Urinary bladder (tissue), 4 donors: ENCODE results near the gene EVA1C. TPM values are rescaled to one million over a fixed set of nuclear protein-coding genes. Genes with fewer than 3 reads are reported as not detected.
A peak's percentile ranks its signal among the peaks of the same experiment; 100 is the strongest.
"Not testable (repeated sequence)": the region's sequence is repeated elsewhere in the genome, so short reads cannot be mapped to it uniquely, and the experiment has no call there.

Source experiments
- DNase-seq: peaks from one replicate; pipeline ENCODE4 v3.0.0-alpha.2; 2015; ENCODE audit errors: extremely low spot score
- H3K27ac ChIP-seq: one replicate; pipeline ENCODE4 v1.5.1; 2013; ENCODE audit warnings: low read depth, mild to moderate bottlenecking, moderate library complexity
- H3K36me3 ChIP-seq: one replicate; pipeline ENCODE4 v1.6.1; 2013; ENCODE audit warnings: mild to moderate bottlenecking, moderate library complexity; ENCODE audit not compliant: insufficient read depth
- H3K4me1 ChIP-seq: one replicate; pipeline ENCODE4 v1.6.1; 2013; ENCODE audit warnings: mild to moderate bottlenecking, moderate library complexity; ENCODE audit not compliant: insufficient read depth
- H3K4me3 ChIP-seq: one replicate; pipeline ENCODE4 v1.5.1; 2013; ENCODE audit warnings: low read depth, low read length
- WGBS: extraction: QIAGEN DNeasy Blood & Tissue Kit; methylation state at CpG from one replicate; pipeline ENCODE4 v1.1.7; 2013; 5-methylcytosine and 5-hydroxymethylcytosine counted together
- polyA plus RNA-seq: library from polyadenylated mRNA; stranded (reverse); fragments of 200-250 nt; gene quantifications from one replicate; pipeline ENCODE4 v1.2.3, GENCODE V29; 2013
- total RNA-seq: library from RNA; depleted of rRNA; stranded (reverse); fragments of >200 nt; gene quantifications from one replicate; pipeline ENCODE4 v1.2.3, GENCODE V29; 2014
- donor health status: healthy with polysubstance abuse.
- donor health status: healthy.

The EVA1C gene
- total and polyA plus RNA-seq, 2 donors = 5.7 to 35.2 TPM

GRCh38 chr21:32492376-32492775 lies 79.9 kb downstream of the EVA1C start:
- DNase-seq = no peak
- H3K4me1 ChIP-seq = no peaks in the 10 kb centered on the region
- 81% methylated on average over 3 of the region's 3 CpGs for WGBS
- H3K4me3 ChIP-seq = no peak overlapping the region
- no peaks in the 10 kb centered on the region for H3K36me3 ChIP-seq
- no peak overlapping the region for H3K27ac ChIP-seq

- 52% methylated on average over 10 of the region's 10 CpGs for WGBS
- no peak overlapping the region for H3K27ac ChIP-seq
- DNase-seq = peak; percentile 59
Measured at GRCh38 chr21:32494934-32495709, 82.6 kb downstream of the EVA1C start.

GRCh38 chr21:32496568-32496967 lies 84.1 kb downstream of the EVA1C start:
- no peaks in the 10 kb centered on the region for H3K36me3 ChIP-seq
- H3K27ac ChIP-seq = no peak overlapping the region
- H3K4me3 ChIP-seq = no peak overlapping the region
- DNase-seq = no peak
- no peaks in the 10 kb centered on the region for H3K4me1 ChIP-seq
- 86% methylated on average over 6 of the region's 6 CpGs for WGBS

More at GRCh38 chr21:32494934-32495709, 82.6 kb downstream of the EVA1C start:
- H3K36me3 ChIP-seq = no peaks in the 10 kb centered on the region
- no peak overlapping the region for H3K4me3 ChIP-seq
- no peaks in the 10 kb centered on the region for H3K4me1 ChIP-seq

- no peaks in the 10 kb centered on the region for H3K36me3 ChIP-seq
Measured at GRCh38 chr21:32499249-32500055, 86.9 kb downstream of the EVA1C start.

GRCh38 chr21:32503641-32504040 lies 91.1 kb downstream of the EVA1C start:
- H3K4me1 ChIP-seq, H3K4me3 ChIP-seq, DNase-seq, H3K27ac ChIP-seq, H3K36me3 ChIP-seq: not testable (repeated sequence)
- WGBS = 94% methylated on average over 7 of the region's 7 CpGs

More at GRCh38 chr21:32499249-32500055, 86.9 kb downstream of the EVA1C start:
- no peak for DNase-seq
- Histone ChIP-seq H3K4me3 (no peak overlapping the region), H3K4me1 (no peaks in the 10 kb centered on the region), H3K27ac (no peak overlapping the region)
- 43% methylated on average over 14 of the region's 14 CpGs for WGBS

GRCh38 chr21:32505767-32506166 lies 93.3 kb downstream of the EVA1C start:
- not testable (repeated sequence) for H3K36me3 ChIP-seq, H3K27ac ChIP-seq, DNase-seq, H3K4me3 ChIP-seq, H3K4me1 ChIP-seq
- WGBS = 93% methylated on average over 3 of the region's 3 CpGs

GRCh38 chr21:32506411-32506965 lies 94.0 kb downstream of the EVA1C start:
- H3K36me3 ChIP-seq, H3K27ac ChIP-seq, H3K4me1 ChIP-seq, H3K4me3 ChIP-seq, DNase-seq: not testable (repeated sequence)
- WGBS = 84% methylated on average over 7 of the region's 7 CpGs

GRCh38 chr21:32507342-32507919 lies 94.9 kb downstream of the EVA1C start:
- H3K4me3 ChIP-seq = no peak overlapping the region
- no peaks in the 10 kb centered on the region for H3K36me3 ChIP-seq
- no peaks in the 10 kb centered on the region for H3K4me1 ChIP-seq
- no peak for DNase-seq
- no peak overlapping the region for H3K27ac ChIP-seq
- 94% methylated on average over 16 of the region's 16 CpGs for WGBS

GRCh38 chr21:32508036-32508435 lies 95.5 kb downstream of the EVA1C start:
- not testable (repeated sequence) for H3K27ac ChIP-seq, DNase-seq, H3K4me1 ChIP-seq, H3K36me3 ChIP-seq, H3K4me3 ChIP-seq
- WGBS = 80% methylated on average over 4 of the region's 4 CpGs

- 88% methylated on average over 9 of the region's 9 CpGs for WGBS
- no peaks in the 10 kb centered on the region for H3K4me1 ChIP-seq
- no peak overlapping the region for H3K4me3 ChIP-seq
- no peak for DNase-seq
- no peak overlapping the region for H3K27ac ChIP-seq
- no peaks in the 10 kb centered on the region for H3K36me3 ChIP-seq
Measured at GRCh38 chr21:32508558-32508957, 96.1 kb downstream of the EVA1C start.

GRCh38 chr21:32508975-32509374 lies 96.5 kb downstream of the EVA1C start:
- H3K4me1 ChIP-seq, H3K27ac ChIP-seq, H3K4me3 ChIP-seq, H3K36me3 ChIP-seq, DNase-seq: not testable (repeated sequence)
- over 99% methylated on average over 2 of the region's 2 CpGs for WGBS

GRCh38 chr21:32514275-32515055 lies 102.0 kb downstream of the EVA1C start:
- WGBS = 74% methylated on average over 12 of the region's 12 CpGs
- H3K4me3 ChIP-seq = no peak overlapping the region
- H3K36me3 ChIP-seq = no peaks in the 10 kb centered on the region
- H3K4me1 ChIP-seq = peaks cover 2% of the 10 kb centered on the region
- DNase-seq = no peak
- H3K27ac ChIP-seq = no peak overlapping the region

GRCh38 chr21:32515874-32516273 lies 103.4 kb downstream of the EVA1C start:
- WGBS = 34% methylated on average over 5 of the region's 5 CpGs

More at GRCh38 chr21:32515874-32516273, 103.4 kb downstream of the EVA1C start:
- no peak overlapping the region for H3K27ac ChIP-seq
- no peaks in the 10 kb centered on the region for H3K36me3 ChIP-seq
- peaks cover 2% of the 10 kb centered on the region for H3K4me1 ChIP-seq
- no peak overlapping the region for H3K4me3 ChIP-seq
- no peak for DNase-seq
